ENCODE data around the gene RIT2.

GRCh38 chr18:42914476-42914875 lies 201.0 kb downstream of the RIT2 start:
- TF ChIP-seq CTCF (IDR thresholded peaks at IDR 0.05): no peak
- TF ChIP-seq EZH2 (IDR thresholded peaks at IDR 0.05): no peak
